Measurements from ENCODE around the gene CLDN4.

The CLDN4 gene

DNA sequence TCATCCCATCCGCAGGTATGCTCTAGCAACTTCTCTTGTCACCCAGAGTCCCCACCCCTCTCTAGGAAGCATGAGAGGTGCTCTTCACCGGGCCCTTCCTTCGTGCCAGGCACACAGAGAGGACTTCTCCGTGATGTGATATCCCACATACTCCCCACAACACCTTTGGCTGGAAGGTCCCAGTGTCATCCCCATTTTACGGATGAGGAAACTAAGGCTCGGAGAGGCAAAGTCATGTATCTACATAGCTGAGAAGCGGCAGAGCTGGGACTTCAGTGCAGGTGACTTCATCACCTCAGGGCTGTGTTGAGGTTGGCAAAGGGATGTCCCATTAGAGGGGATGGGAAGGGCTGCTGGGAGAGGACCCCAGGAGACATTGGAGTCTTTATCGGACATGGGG lies 45.6 kb downstream of the CLDN4 start:
- DNase-seq (ENCODE audit: low read depth) = no peak

DNA sequence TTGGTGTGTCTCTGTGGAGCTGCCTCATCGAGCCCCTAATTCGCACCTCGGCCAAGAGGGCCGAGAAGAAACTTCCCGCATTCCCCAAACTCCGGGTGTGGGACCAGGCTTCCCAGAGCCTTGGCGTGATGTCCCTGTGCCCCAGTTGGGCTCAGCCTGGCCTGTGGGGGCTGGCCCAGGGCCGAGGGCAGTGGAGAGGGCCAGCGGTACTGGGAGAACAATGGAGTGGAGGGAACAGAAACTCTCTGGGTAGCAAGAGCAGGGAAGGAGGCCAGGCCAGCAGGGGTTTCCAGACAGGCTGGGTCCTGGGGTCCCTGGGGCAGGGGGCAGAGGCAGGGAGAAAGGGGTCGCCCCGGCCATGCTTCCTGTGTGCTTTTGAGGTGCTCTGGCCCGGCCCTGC lies 46.2 kb downstream of the CLDN4 start:
- no peak for DNase-seq (ENCODE audit: low read depth)

DNA sequence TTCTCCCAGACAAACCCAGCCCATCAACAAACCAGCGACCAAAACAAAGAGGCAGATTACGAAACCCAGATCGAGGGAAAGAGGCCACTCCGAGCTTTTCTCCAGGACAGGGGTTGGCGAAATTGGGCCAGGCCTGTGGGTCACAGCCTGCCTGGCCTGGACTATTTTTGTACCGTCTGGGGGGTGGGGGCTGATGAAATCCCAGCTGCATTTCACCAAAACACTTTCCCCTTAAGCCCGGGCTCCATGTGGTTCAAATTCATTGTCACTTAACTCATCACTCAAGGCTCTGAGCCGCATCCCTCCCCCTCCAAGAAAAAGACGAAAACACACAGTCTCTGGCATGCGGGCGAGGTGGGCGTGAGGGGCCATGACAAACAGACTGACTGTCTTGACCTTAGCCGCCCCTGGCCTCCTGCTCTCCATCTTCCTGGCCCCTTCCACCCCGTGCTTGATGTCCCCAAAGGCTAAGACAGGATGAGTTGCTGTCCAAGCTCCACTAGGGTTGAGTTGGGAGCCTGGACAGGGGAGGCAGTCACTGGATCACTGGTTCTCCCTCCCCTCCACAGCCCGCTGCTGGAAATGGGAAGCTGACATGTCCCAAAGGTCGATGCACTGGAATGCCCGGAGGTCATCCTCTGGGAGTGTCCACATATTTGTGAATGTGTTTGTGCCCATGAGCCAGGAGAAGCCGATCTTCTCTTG lies 49.3 kb downstream of the CLDN4 start:
- no peak for DNase-seq (ENCODE audit: low read depth)

DNA sequence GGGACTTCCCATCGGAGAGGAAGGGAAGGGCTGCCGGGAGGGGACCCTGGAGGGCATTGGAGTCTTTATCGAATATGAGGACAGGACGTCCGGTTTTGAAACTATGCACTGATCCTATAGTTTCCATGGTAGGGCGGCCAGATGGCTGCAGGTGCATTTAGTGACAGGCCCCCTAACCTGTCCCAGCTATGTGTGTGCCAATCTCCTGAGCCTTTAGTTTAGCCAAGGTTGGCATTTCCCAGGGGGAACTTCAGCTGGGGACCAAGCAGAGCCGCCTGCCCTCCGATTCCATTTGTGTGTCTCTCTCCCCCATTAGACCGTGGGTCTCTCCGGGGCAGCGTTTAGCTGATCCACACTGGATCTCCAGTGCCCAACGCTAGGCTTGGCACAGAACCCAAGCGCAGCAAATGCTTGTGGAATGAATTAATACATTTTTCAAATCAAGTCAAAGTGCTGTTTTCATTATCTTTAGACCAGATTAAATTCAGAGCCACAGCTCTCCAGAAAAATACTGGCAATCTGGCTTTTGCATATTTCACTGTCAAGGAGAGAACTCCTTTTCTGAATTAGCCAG lies 50.0 kb downstream of the CLDN4 start:
- DNase-seq (ENCODE audit: low read depth) = no peak

DNA sequence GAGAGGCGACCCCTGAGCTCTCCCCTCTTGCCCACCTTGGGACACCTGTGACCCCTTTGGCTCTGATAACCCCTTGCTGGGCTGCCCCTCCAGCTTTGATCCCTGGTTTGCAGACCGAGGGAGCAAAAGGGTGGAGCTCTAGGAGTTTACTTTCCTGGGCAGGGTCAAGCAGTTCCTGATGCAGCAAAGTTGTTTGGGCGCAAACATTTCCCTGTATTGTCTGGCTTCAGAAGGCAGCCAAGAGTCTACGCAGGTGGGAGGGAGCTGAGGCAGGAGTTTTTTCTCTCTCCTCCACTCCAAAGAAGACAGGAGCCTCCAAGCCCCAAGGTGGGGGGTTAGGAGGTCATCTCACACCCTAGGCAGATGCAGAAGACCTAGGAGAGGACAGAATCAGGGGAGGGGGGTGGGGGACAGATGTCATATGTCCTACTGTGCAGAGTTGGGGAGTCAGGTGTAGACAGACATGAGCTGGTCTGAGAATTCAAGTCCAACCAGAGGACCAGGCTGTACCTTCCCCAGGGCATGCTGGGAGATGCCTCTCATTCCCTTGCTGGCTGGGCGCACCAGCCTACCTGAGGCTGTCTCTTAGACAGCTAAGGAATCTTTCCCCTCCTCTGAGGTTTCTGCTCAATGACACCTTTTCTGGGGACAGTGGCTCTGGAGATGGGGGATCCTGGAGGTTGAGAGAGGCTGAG lies 50.7 kb downstream of the CLDN4 start:
- DNase-seq (ENCODE audit: low read depth) = no peak

DNA sequence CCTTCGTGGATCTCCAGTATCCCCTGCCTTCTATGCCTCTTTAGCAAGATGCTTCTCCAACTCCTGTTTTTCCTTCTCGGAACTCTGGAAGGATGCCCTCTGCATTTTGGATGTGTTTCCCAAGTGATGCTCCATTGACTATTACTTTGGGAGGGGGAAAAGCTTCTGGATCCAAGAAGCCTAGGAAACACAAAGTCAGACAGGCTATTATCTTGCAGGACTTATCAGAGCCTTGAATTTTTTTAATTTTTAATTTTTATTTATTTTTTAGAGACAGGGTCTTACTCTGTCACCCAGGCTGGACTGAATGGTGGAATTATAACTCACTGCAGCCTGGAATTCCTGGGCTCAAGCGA lies 51.2 kb downstream of the CLDN4 start:
- no peak for DNase-seq (ENCODE audit: low read depth)
